ENCODE data around the gene GPR139.

Gene GPR139

DNA sequence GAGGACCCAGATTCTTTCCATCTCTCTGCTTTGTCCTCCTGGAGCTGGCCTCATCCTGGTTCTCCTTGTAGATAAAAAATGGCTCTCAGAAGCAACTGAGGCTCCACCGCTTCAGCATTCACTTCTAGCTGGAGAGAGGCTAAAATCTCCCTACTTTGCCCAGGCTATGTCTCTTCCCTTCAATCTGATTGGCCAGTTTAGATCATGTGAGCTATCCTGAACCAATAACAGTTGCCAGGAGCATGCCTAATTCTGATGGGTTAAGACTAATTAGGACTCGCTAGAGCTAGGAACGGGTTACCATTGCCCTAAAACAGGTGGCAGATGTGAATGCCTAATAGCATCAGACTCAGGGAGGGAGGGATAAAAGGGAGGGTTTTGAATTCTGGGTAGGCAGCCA, 89.6 kb downstream of the GPR139 start:
- in situ Hi-C loops (cut with MboI; ENCODE audit: low sequenced_read_pairs) = no loop called here

More for the DNA sequence above, 89.6 kb downstream of the GPR139 start:
- DNase-seq (ENCODE audit: low spot score in 2 of 2) = no peak
- no peaks in the 10 kb centered on the region for H3K27me3 ChIP-seq (ENCODE audit: low read depth)
- H3K9me3 ChIP-seq = no peaks in the 10 kb centered on the region
- H3K4me1 ChIP-seq = no peaks in the 10 kb centered on the region
- no peaks in the 10 kb centered on the region for H3K36me3 ChIP-seq (replicated peaks)
- H3K4me3 ChIP-seq = no peak overlapping the region

Data from HAP-1 (cell line).